K562 (cell line): ENCODE results near the gene ZNF641. TPM values are rescaled to one million over a fixed set of nuclear protein-coding genes. Genes with fewer than 3 reads are reported as not detected.

Experiments used
- ATAC-seq: fragments of 200-7000 bp; cut with Tn5 transposase; 3 replicates; pipeline ENCODE4 v1.9.1; 2020; ENCODE audit warnings: moderate library complexity
- BruUV-seq: library from RNA; stranded (reverse); fragments of 400-500 nt; replicated peaks from 2 replicates; lab custom pipeline; 2021; lab: Mats Ljungman, UMichigan
- CTCF ChIA-PET: fragments of 300-600 bp; formaldehyde crosslinking; extraction: SDS; loops from one replicate; lab custom pipeline; 2021; ENCODE audit warnings: low intra/inter-chr PET ratio; lab: Yijun Ruan, JAX
- POLR2A ChIA-PET: fragments of 300-600, 350-650 bp; sonication (Branson Sonifier 250); formaldehyde crosslinking; extraction: SDS; loops from one replicate; lab custom pipeline; 2021; ENCODE audit warnings: antibody characterized with exemption, inconsistent platforms; lab: Yijun Ruan, JAX
- DNase-seq, 4 experiments: peaks; one replicate each; pipeline versions ENCODE4 v3.0.0 to v3.0.0-alpha.2; 2011 to 2018; ENCODE audit warnings: low spot score in 3 of 4, mixed read lengths in 3 of 4; ENCODE audit errors: extremely low read depth in 1 of 4
- FAIRE-seq: peaks from 2 replicates; lab custom pipeline; 2011; peaks lifted over from hg19 to GRCh38; lab: Jason Lieb, UNC
- H2AFZ ChIP-seq: 2 replicates; pipeline ENCODE4 v1.6.0; 2011; ENCODE audit warnings: low read depth, low read length, control low read depth, inconsistent platforms
- H3K27ac ChIP-seq: fragments of 200-600 bp; 3 replicates; pipeline ENCODE4 v1.8.0; 2011; ENCODE audit warnings: low read depth, mild to moderate bottlenecking, control low read depth, inconsistent platforms, low read length, moderate library complexity, mixed read lengths; ENCODE audit errors: extremely low read depth
- H3K27me3 ChIP-seq, 2 experiments: fragments of 300-600 bp in 1 of 2; 2 replicates in 1 of 2; 3 replicates in 1 of 2; pipeline versions ENCODE4 v1.6.0 to v1.8.0; 2011; ENCODE audit warnings: inconsistent platforms in 2 of 2, low read length in 2 of 2, mild to moderate bottlenecking in 1 of 2, mixed read lengths in 1 of 2, moderate library complexity in 1 of 2; ENCODE audit not compliant: control insufficient read depth in 2 of 2, insufficient read depth in 2 of 2
- H3K36me3 ChIP-seq: fragments of 300-600 bp; 3 replicates; pipeline ENCODE4 v1.8.0; 2011; ENCODE audit warnings: mild to moderate bottlenecking, low read length, inconsistent platforms; ENCODE audit not compliant: control insufficient read depth, insufficient read depth
- H3K4me1 ChIP-seq, 2 experiments: fragments of 200-600 bp in 1 of 2; replicated peaks in 1 of 2; 2 replicates in 1 of 2; 3 replicates in 1 of 2; pipeline versions ENCODE4 v1.5.1 to v1.8.0; 2011; ENCODE audit warnings: inconsistent platforms in 2 of 2, low read length in 2 of 2, mild to moderate bottlenecking in 1 of 2, mixed read lengths in 1 of 2, moderate library complexity in 1 of 2; ENCODE audit not compliant: control insufficient read depth in 2 of 2, insufficient read depth in 2 of 2
- H3K4me2 ChIP-seq: 2 replicates; pipeline ENCODE4 v1.6.1; 2011; ENCODE audit warnings: low read length, control low read depth, inconsistent platforms, mixed read lengths; ENCODE audit not compliant: insufficient read depth
- H3K4me3 ChIP-seq: fragments of 200-600 bp; sonication (generic), shearing (Covaris generic); 2 replicates; pipeline ENCODE4 v1.5.1; 2016; ENCODE audit warnings: control low read depth, inconsistent platforms
- H3K79me2 ChIP-seq: fragments of 200-600 bp; 3 replicates; pipeline ENCODE4 v1.8.0; 2011; ENCODE audit warnings: low read length, inconsistent platforms; ENCODE audit not compliant: control insufficient read depth, insufficient read depth
- H3K9ac ChIP-seq, 2 experiments: 2 replicates each; pipeline versions ENCODE4 v1.6.0 to v1.6.1; 2011; ENCODE audit warnings: low read depth in 2 of 2, low read length in 2 of 2, control low read depth in 1 of 2, inconsistent platforms in 1 of 2, mild to moderate bottlenecking in 1 of 2, mixed read lengths in 1 of 2; ENCODE audit not compliant: insufficient read depth in 1 of 2
- H3K9me1 ChIP-seq: one replicate; pipeline ENCODE4 v1.6.0; 2011; ENCODE audit warnings: inconsistent platforms, mild to moderate bottlenecking, low read length, moderate library complexity; ENCODE audit not compliant: control insufficient read depth, insufficient read depth
- H3K9me3 ChIP-seq: replicated peaks from 2 replicates; pipeline ENCODE4 v1.5.1; 2011; ENCODE audit warnings: low read depth, low read length, inconsistent platforms; ENCODE audit not compliant: control insufficient read depth, insufficient read depth
- H4K20me1 ChIP-seq: replicated peaks from 2 replicates; pipeline ENCODE4 v1.6.1; 2011; ENCODE audit warnings: low read length, inconsistent platforms, mixed read lengths; ENCODE audit not compliant: control insufficient read depth, insufficient read depth
- C11orf30 ChIP-seq: fragments of 450-650 bp; IDR thresholded peaks from 2 replicates; pipeline ENCODE4 v1.6.1; 2016; ENCODE audit warnings: low read depth, mild to moderate bottlenecking
- GTF2E2 ChIP-seq: fragments of 200-800 bp; sonication (Bioruptor generic); IDR thresholded peaks from 2 replicates; pipeline ENCODE4 v1.6.1; 2016; ENCODE audit warnings: missing genetic modification characterization, missing compliant biosample characterization
- MAFK ChIP-seq: IDR thresholded peaks from 2 replicates; pipeline ENCODE4 v1.6.1; 2011; ENCODE audit warnings: low read length, improper control_type of control experiment
- MTF1 ChIP-seq: fragments of 250-450 bp; sonication (Bioruptor Pico); IDR thresholded peaks from 2 replicates; pipeline ENCODE4 v1.9.0; 2021; ENCODE audit warnings: moderate library complexity, mild to moderate bottlenecking, inconsistent platforms, borderline replicate concordance
- NELFE ChIP-seq: IDR thresholded peaks from 2 replicates; pipeline ENCODE4 v1.6.1; 2011; ENCODE audit warnings: mild to moderate bottlenecking; ENCODE audit not compliant: insufficient read depth, insufficient read length
- PTTG1 ChIP-seq: fragments of 450-650 bp; IDR thresholded peaks from 2 replicates; pipeline ENCODE4 v1.6.1; 2016; ENCODE audit warnings: low read depth, mild to moderate bottlenecking, missing genetic modification characterization, missing compliant biosample characterization
- SRSF3 ChIP-seq: fragments of 200-400 bp; formaldehyde crosslinking; IDR thresholded peaks from 2 replicates; pipeline ENCODE4 v1.6.1; 2016; ENCODE audit warnings: mild to moderate bottlenecking, low read length, moderate library complexity; ENCODE audit not compliant: insufficient read depth
- TOE1 ChIP-seq, 2 experiments: fragments of 450-650 bp in 1 of 2; sonication (generic) in 1 of 2; formaldehyde crosslinking in 1 of 2; IDR thresholded peaks; 2 replicates each; pipeline versions ENCODE4 v1.7.1 to v1.8.0; 2016 to 2022; ENCODE audit warnings: borderline replicate concordance in 2 of 2, mild to moderate bottlenecking in 2 of 2, antibody characterized with exemption in 1 of 2, inconsistent platforms in 1 of 2, low read depth in 1 of 2, missing genetic modification reagents in 1 of 2, moderate library complexity in 1 of 2
- YBX1 ChIP-seq: fragments of 450-650 bp; IDR thresholded peaks from 2 replicates; pipeline ENCODE4 v1.7.1; 2016; ENCODE audit warnings: mild to moderate bottlenecking
- ZNF316 ChIP-seq: fragments of 450-650 bp; IDR thresholded peaks from 2 replicates; pipeline ENCODE4 v1.6.1; 2016
- ZNF778 ChIP-seq: fragments of 450-650 bp; formaldehyde crosslinking; IDR thresholded peaks from 2 replicates; pipeline ENCODE4 v1.4.0; 2020; ENCODE audit warnings: mild to moderate bottlenecking, moderate library complexity
- WGBS: fragments of 100-300 bp; shearing (Covaris generic); methylation state at CpG from one replicate; pipeline ENCODE4 v1.1.6; 2016; ENCODE audit warnings: low coverage, mixed read lengths; ENCODE audit not compliant: insufficient coverage; ENCODE audit errors: missing lambda C conversion rate; 5-methylcytosine and 5-hydroxymethylcytosine counted together
- in situ Hi-C: fragments of 300-500 bp; cut with MboI; formaldehyde crosslinking; loops from 4 replicates; pipeline ENCODE4 v1.15.0; 2018; ENCODE audit warnings: inconsistent platforms, mixed read lengths
- intact Hi-C: fragments of 100-400 bp; cut with micrococcal nuclease; formaldehyde crosslinking; loops from 2 replicates; pipeline ENCODE4 v1.14.2; 2022
- polyA plus RNA-seq, 8 experiments: library from polyadenylated mRNA; depleted of rRNA in 4 of 8; stranded (reverse) in 5 of 8; unstranded in 3 of 8; fragments of >200 nt; fragmentation: Nextera tagmentation in 2 of 8; fragmentation: Illumina TruSeq in 1 of 8; extraction: Ambion mirVana in 2 of 8; extraction: Trizol in 1 of 8; gene quantifications; 2 replicates each; pipeline versions ENCODE4 v1.2.1 to v1.2.3, GENCODE V29; 2011 to 2014; ENCODE audit warnings: inconsistent platforms in 1 of 8, missing spikeins in 1 of 8
- total RNA-seq, 7 experiments: library from RNA; depleted of rRNA in 6 of 7; stranded (reverse); fragments of >200 nt in 6 of 7; fragmentation: Illumina TruSeq in 2 of 7; extraction: Trizol in 2 of 7; gene quantifications; 2 replicates each; pipeline versions ENCODE4 v1.2.1 to v1.2.3, GENCODE V29; 2011 to 2021; ENCODE audit warnings: low replicate concordance in 1 of 7
- TF ChIP-seq, protein P1 (sequence below), 3 experiments: IDR thresholded peaks in 2 of 3; conservative IDR thresholded peaks in 1 of 3; 2 replicates each; pipeline ENCODE4 v1.5.1; 2011 to 2012; ENCODE audit warnings: low read length in 3 of 3, mild to moderate bottlenecking in 3 of 3, control low read depth in 2 of 3, improper control_type of control experiment in 1 of 3, inconsistent platforms in 1 of 3, low read depth in 1 of 3, mixed read lengths in 1 of 3, moderate library complexity in 1 of 3; ENCODE audit not compliant: insufficient read depth in 2 of 3
- TF ChIP-seq, protein P2 (sequence below): fragments of 450-650 bp; IDR thresholded peaks from 2 replicates; pipeline ENCODE4 v1.6.1; 2014; ENCODE audit warnings: low read depth, mild to moderate bottlenecking, moderate library complexity, borderline replicate concordance

The ZNF641 gene
- total and polyA plus RNA-seq, 9 of the 15 experiments (the other 6 are each of a cell fraction or from before 2014, with no cell fraction given): 2.5 to 15.6 (median 9.2) TPM

DNA sequence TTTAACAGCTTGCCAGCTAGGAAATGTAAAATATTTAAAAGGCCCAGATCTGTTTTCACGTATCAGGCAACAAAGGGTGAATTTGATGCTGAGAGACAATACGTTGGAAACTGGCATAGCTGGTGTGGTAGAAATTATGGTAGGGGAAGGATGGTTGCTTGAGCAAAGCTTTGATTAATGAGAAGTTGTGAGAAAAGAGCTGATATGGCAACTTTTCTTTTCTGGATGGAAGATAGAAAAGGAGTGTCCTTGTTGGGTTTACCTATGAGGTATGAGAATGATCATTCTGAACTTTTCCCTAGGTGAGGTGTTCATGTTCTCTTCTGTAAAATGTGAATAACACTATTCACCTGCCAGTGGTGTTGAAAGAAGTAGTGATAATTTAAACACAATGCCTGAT, 34.2 kb downstream of the ZNF641 start:
- in situ Hi-C loops: no loop called here
- Histone ChIP-seq H3K9me1 (no peaks in the 10 kb centered on the region), H4K20me1 (no peaks in the 10 kb centered on the region), H3K79me2 (no peaks in the 10 kb centered on the region), H3K4me2 (no peak overlapping the region), H3K27ac (no peak overlapping the region), H2AFZ (no peak overlapping the region), H3K27me3 (no peaks in the 10 kb centered on the region), H3K4me3 (no peak overlapping the region), H3K4me1 (peaks cover 0 to 9% of the 10 kb centered on the region in 2 experiments; a peak in 2 of 5 replicates), H3K9ac (no peak overlapping the region), H3K9me3 (no peaks in the 10 kb centered on the region), H3K36me3 (no peaks in the 10 kb centered on the region)
- TF ChIP-seq C11orf30: peak; percentile 56
- peak; percentile 60 for TF ChIP-seq ZNF316
- TF ChIP-seq NELFE: no peak
- no TSS peak for BruUV-seq
- ATAC-seq (no peak), DNase-seq (no peak), FAIRE-seq (no peak)
- 45% methylated on average over 2 of the region's 2 CpGs for WGBS
- intact Hi-C loops: no loop called here
- CTCF ChIA-PET: no interaction called here
- POLR2A ChIA-PET: interaction anchor here (1.0 kb wide), 1 partner anchor 18 kb away, joined by 3 read pairs; no protein-coding TSS in a partner anchor

DNA sequence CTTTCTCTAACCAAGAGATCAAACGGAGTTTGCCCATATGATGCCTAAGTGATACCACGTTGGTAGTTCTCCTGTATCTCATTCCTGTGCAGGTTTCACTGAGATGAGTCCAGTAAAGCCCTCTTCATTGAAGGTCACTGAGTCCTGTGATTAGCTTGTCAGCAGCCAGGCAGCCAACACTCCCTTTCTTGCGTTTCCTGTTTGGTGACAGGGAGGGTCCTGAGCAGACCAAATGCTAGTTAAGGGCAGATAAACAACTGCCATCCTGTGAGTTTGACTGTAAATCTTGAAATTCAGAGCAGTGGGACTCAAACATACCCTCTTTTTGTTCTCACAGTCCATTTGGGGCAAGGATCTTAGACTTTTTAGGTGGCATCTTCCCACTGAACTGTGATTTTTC, 39.4 kb downstream of the ZNF641 start:
- intact Hi-C loops: no loop called here
- Histone ChIP-seq H3K4me2 (peak overlapping the region; percentile 37), H3K9me1 (no peaks in the 10 kb centered on the region), H3K27me3 (no peaks in the 10 kb centered on the region), H3K9me3 (no peaks in the 10 kb centered on the region), H3K79me2 (no peaks in the 10 kb centered on the region), H3K9ac (no peak overlapping the region), H4K20me1 (no peaks in the 10 kb centered on the region), H3K4me1 (peaks cover 0 to 20% of the 10 kb centered on the region in 2 experiments; a peak in 4 of 5 replicates), H3K36me3 (no peaks in the 10 kb centered on the region), H3K4me3 (no peak overlapping the region), H3K27ac (peak overlapping the region; percentile 62), H2AFZ (peak overlapping the region; percentile 37; the same call in 1 of the 2 replicates)
- WGBS: 0% methylated on average over 3 of the region's 3 CpGs
- DNase-seq: peak in 2 of 4 experiments; percentile 57 to 70
- in situ Hi-C loops: no loop called here
- BruUV-seq: no TSS peak
- ChIA-PET POLR2A (no interaction called here), CTCF (no interaction called here)
- peak; percentile 94 for FAIRE-seq
- peak; percentile 93 for ATAC-seq
- TF ChIP-seq, protein P1, sequence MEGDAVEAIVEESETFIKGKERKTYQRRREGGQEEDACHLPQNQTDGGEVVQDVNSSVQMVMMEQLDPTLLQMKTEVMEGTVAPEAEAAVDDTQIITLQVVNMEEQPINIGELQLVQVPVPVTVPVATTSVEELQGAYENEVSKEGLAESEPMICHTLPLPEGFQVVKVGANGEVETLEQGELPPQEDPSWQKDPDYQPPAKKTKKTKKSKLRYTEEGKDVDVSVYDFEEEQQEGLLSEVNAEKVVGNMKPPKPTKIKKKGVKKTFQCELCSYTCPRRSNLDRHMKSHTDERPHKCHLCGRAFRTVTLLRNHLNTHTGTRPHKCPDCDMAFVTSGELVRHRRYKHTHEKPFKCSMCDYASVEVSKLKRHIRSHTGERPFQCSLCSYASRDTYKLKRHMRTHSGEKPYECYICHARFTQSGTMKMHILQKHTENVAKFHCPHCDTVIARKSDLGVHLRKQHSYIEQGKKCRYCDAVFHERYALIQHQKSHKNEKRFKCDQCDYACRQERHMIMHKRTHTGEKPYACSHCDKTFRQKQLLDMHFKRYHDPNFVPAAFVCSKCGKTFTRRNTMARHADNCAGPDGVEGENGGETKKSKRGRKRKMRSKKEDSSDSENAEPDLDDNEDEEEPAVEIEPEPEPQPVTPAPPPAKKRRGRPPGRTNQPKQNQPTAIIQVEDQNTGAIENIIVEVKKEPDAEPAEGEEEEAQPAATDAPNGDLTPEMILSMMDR (IDR thresholded peaks at IDR 0.05 in 2 of 3, conservative IDR thresholded peaks at IDR 0.05 in 1 of 3; ENCODE audit: insufficient read depth in 2 of 3, low read depth in 1 of 3, low read length in 3 of 3): no peak
- no peak for TF ChIP-seq TOE1 (IDR thresholded peaks at IDR 0.05; ENCODE audit: borderline replicate concordance)
- no peak for TF ChIP-seq TOE1 (CRISPR knock-in tag; IDR thresholded peaks at IDR 0.05; ENCODE audit: borderline replicate concordance, low read depth)
- no peak for TF ChIP-seq YBX1
- TF ChIP-seq, protein P2, sequence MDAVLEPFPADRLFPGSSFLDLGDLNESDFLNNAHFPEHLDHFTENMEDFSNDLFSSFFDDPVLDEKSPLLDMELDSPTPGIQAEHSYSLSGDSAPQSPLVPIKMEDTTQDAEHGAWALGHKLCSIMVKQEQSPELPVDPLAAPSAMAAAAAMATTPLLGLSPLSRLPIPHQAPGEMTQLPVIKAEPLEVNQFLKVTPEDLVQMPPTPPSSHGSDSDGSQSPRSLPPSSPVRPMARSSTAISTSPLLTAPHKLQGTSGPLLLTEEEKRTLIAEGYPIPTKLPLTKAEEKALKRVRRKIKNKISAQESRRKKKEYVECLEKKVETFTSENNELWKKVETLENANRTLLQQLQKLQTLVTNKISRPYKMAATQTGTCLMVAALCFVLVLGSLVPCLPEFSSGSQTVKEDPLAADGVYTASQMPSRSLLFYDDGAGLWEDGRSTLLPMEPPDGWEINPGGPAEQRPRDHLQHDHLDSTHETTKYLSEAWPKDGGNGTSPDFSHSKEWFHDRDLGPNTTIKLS: no peak
- no peak for TF ChIP-seq MTF1 (CRISPR knock-in tag)
- no peak for TF ChIP-seq GTF2E2
- TF ChIP-seq MAFK: no peak
- no peak for TF ChIP-seq ZNF778 (CRISPR knock-in tag)
- TF ChIP-seq SRSF3: no peak
- no peak for TF ChIP-seq PTTG1
